ENCODE results near the gene WIPF1.

GRCh38 chr2:174591740-174592139 lies 5.9 kb downstream of the WIPF1 start:
- TF ChIP-seq CTCF (optimal IDR thresholded peaks at IDR 0.05 in 1 of 3, IDR thresholded peaks at IDR 0.05 in 1 of 3, conservative IDR thresholded peaks at IDR 0.05 in 1 of 3; ENCODE audit: extremely low read depth in 1 of 3, insufficient read depth in 2 of 3, low read length in 3 of 3) (no peak), EZH2 (IDR thresholded peaks at IDR 0.05; ENCODE audit: low read length) (no peak)

All from keratinocyte (primary cell).